ENCODE data around the gene GSTA1. TPM values are rescaled to one million over a fixed set of nuclear protein-coding genes. Genes with fewer than 3 reads are reported as not detected.
"Not testable (repeated sequence)": the region's sequence is repeated elsewhere in the genome, so short reads cannot be mapped to it uniquely, and the experiment has no call there.

Gene GSTA1
- total and polyA plus RNA-seq, 2 donors from 2014 or later = 1.3 to 725 TPM

DNA sequence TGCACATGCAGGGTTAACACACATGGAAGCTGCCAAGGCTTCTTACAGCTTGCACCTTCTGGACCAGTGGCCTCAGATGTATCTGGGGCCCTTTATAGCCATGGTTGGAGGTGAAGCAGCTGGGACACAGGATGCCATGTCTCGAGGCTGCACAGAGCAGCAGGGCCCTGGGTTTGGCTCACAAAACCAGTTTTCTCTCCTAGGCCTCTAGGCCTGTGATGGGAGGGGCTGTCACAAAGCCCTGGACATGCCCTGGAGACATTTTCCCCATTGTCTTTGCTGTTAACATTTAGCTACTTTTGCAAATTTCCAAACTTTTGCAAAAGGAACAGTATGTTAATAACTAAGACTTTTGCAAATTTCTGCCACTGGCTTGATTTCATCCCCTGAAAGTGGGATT, 18.2 kb upstream of the GSTA1 start:
- DNase-seq (no peak), FAIRE-seq (no peak)
- H3K4me1 ChIP-seq (ENCODE audit: control insufficient read depth in 2 of 3, insufficient read depth in 2 of 3, low read depth in 1 of 3, low read length in 3 of 3) = no peaks in the 10 kb centered on the region
- intact Hi-C loops (cut with DNase I) = no loop called here
- no peaks in the 10 kb centered on the region for H3K36me3 ChIP-seq (ENCODE audit: control insufficient read depth in 2 of 3, insufficient read depth in 3 of 3, low read length in 3 of 3)
- H3K9me3 ChIP-seq (ENCODE audit: control insufficient read depth in 2 of 3, insufficient read depth in 1 of 3, low read length in 3 of 3) = peaks cover 0 to 4% (median 0%) of the 10 kb centered on the region in 3 donors
- H3K27ac ChIP-seq (ENCODE audit: low read depth in 2 of 2, low read length in 2 of 2) = no peak overlapping the region
- H3K4me3 ChIP-seq (ENCODE audit: low read length in 3 of 3) = no peak overlapping the region
- no peaks in the 10 kb centered on the region for H3K27me3 ChIP-seq (ENCODE audit: control insufficient read depth, insufficient read depth, low read length)
- TF ChIP-seq, protein P1, sequence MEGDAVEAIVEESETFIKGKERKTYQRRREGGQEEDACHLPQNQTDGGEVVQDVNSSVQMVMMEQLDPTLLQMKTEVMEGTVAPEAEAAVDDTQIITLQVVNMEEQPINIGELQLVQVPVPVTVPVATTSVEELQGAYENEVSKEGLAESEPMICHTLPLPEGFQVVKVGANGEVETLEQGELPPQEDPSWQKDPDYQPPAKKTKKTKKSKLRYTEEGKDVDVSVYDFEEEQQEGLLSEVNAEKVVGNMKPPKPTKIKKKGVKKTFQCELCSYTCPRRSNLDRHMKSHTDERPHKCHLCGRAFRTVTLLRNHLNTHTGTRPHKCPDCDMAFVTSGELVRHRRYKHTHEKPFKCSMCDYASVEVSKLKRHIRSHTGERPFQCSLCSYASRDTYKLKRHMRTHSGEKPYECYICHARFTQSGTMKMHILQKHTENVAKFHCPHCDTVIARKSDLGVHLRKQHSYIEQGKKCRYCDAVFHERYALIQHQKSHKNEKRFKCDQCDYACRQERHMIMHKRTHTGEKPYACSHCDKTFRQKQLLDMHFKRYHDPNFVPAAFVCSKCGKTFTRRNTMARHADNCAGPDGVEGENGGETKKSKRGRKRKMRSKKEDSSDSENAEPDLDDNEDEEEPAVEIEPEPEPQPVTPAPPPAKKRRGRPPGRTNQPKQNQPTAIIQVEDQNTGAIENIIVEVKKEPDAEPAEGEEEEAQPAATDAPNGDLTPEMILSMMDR (IDR thresholded peaks at IDR 0.05; ENCODE audit: borderline replicate concordance, extremely low read depth, insufficient read depth) = no peak
- H3K9ac ChIP-seq (ENCODE audit: low read length in 3 of 3) = no peak overlapping the region

DNA sequence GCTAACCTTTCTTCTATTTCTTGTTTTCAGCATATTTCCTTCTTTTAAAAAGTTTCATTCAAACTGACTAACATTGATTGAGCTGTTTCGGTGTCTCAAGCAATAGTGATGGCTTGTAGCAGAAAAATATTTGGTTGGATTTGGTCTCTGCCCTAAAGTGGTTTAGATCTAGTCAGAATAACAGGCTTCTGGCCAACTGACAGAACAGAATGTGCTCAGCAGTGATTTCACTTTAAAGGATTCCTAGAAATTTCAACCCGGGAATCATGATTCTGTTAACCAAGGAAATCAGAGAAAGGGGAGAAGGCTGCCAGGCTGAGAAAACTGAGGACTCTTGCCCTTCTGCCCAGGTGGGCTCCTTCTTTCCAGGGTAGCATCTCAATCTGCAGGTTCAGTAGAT, 16.6 kb upstream of the GSTA1 start:
- H3K9me3 ChIP-seq (ENCODE audit: control insufficient read depth in 2 of 3, insufficient read depth in 1 of 3, low read length in 3 of 3) = peaks cover 0 to 4% (median 0%) of the 10 kb centered on the region in 3 donors
- H3K36me3 ChIP-seq (ENCODE audit: control insufficient read depth in 2 of 3, insufficient read depth in 3 of 3, low read length in 3 of 3) = no peaks in the 10 kb centered on the region
- H3K27me3 ChIP-seq (ENCODE audit: control insufficient read depth, insufficient read depth, low read length) = no peaks in the 10 kb centered on the region
- no peak overlapping the region for H3K4me3 ChIP-seq (ENCODE audit: low read length in 3 of 3)
- TF ChIP-seq, protein P1 (IDR thresholded peaks at IDR 0.05; ENCODE audit: borderline replicate concordance, extremely low read depth, insufficient read depth) = no peak
- FAIRE-seq (no peak), DNase-seq (no peak)
- no peaks in the 10 kb centered on the region for H3K4me1 ChIP-seq (ENCODE audit: control insufficient read depth in 2 of 3, insufficient read depth in 2 of 3, low read depth in 1 of 3, low read length in 3 of 3)
- H3K27ac ChIP-seq (ENCODE audit: low read depth in 2 of 2, low read length in 2 of 2) = no peak overlapping the region
- H3K9ac ChIP-seq (ENCODE audit: low read length in 3 of 3) = no peak overlapping the region
- intact Hi-C loops (cut with DNase I) = no loop called here

DNA sequence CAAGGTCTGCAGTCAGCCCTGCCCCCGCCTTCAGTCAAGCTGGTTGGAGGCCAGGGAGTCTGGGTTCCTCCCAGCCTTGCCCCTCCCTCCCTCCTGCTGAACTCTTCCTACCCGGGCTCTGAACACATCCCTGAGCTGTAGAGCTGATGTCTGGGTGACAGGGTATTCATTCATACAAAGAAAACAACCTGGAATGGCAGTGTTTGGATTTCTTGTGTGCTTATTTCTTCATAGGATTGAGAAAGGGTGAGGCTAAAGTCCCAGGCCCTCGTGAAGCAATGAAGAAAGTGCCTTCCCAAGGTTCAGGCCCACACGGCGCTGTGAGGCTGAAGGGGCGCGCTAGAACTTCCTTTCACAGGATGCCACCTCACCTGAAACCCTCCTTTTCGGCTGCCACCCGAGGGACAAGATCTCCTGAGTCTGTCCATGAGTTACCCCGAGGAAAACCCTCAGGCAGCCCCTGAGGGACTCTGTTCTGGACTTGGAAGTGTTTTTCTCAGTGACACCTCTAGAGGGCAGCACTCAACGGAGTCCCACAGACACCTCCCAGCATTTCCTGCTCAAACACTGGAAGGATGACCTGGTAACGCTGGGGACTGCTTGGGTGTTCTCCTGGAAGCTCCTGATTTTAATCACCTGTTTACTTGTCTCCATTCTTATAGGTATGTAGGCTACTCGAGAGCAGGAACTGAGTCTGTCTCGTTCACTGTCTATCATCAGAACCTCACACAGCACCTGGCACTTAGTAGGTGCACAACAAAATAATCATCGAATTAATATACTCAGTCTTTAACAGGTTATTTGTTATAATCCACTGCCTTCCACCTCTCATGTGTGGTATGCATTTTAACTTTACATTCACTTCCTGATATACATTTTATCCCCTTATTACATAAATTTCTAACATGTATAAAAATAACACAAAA, 11.8 kb upstream of the GSTA1 start:
- Histone ChIP-seq H3K4me3 (ENCODE audit: low read length in 3 of 3) (no peak overlapping the region), H3K27me3 (ENCODE audit: control insufficient read depth, insufficient read depth, low read length) (no peaks in the 10 kb centered on the region), H3K9me3 (ENCODE audit: control insufficient read depth in 2 of 3, insufficient read depth in 1 of 3, low read length in 3 of 3) (no peaks in the 10 kb centered on the region), H3K4me1 (ENCODE audit: control insufficient read depth in 2 of 3, insufficient read depth in 2 of 3, low read depth in 1 of 3, low read length in 3 of 3) (no peaks in the 10 kb centered on the region), H3K27ac (ENCODE audit: low read depth in 2 of 2, low read length in 2 of 2) (no peak overlapping the region), H3K36me3 (ENCODE audit: control insufficient read depth in 2 of 3, insufficient read depth in 3 of 3, low read length in 3 of 3) (no peaks in the 10 kb centered on the region), H3K9ac (ENCODE audit: low read length in 3 of 3) (no peak overlapping the region)
- no peak for FAIRE-seq
- TF ChIP-seq, protein P1 (IDR thresholded peaks at IDR 0.05; ENCODE audit: borderline replicate concordance, extremely low read depth, insufficient read depth) = peak; percentile 36
- peak in 4 of 5 donors; percentile 36 to 57 (median 41) for DNase-seq
- intact Hi-C loops (cut with DNase I) = no loop called here

DNA sequence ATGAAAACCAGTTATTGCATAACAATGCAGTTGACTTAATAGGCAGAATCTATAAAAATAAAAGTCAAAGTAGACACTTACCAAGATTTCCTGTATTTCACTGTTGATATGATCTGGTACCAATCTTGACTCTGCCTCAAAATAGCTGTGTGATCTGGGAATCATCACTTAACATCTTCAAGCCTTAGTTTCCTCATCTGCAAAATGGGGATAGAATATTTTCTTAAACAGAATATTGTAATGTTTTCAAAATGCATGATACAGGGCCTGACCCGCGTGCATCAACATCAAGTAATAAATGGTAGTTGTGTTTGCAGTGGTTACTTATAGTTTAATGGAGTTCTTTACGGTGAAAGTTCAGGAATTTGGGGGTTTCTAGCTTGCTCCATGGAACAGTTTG, 10.9 kb upstream of the GSTA1 start:
- H3K36me3 ChIP-seq (ENCODE audit: control insufficient read depth in 2 of 3, insufficient read depth in 3 of 3, low read length in 3 of 3); H3K4me1 ChIP-seq (ENCODE audit: control insufficient read depth in 2 of 3, insufficient read depth in 2 of 3, low read depth in 1 of 3, low read length in 3 of 3); H3K9me3 ChIP-seq (ENCODE audit: control insufficient read depth in 2 of 3, insufficient read depth in 1 of 3, low read length in 3 of 3); H3K27me3 ChIP-seq (ENCODE audit: control insufficient read depth, insufficient read depth, low read length); H3K9ac ChIP-seq (ENCODE audit: low read length in 3 of 3); H3K27ac ChIP-seq (ENCODE audit: low read depth in 2 of 2, low read length in 2 of 2); intact Hi-C loops (cut with DNase I); FAIRE-seq; H3K4me3 ChIP-seq (ENCODE audit: low read length in 3 of 3); DNase-seq: not testable (repeated sequence)

DNA sequence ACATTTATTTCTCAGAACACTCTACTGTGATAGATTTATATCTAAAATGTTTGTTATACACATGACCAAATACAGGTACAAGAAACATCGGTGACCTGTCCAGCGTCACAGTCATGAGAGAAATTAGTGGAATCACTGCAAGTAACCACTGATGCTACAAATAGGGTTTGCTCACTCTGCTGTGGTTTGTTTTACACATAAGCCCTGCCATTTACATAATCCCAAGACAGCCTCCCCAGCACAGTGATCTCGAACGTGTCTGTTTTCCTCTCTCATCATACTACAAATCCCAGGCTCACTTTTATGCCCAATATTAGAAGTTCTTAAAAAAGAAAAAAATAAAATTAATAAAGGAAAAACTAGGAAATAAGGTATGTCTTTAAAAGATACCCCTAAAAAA, 6.2 kb upstream of the GSTA1 start:
- H3K36me3 ChIP-seq (ENCODE audit: control insufficient read depth in 2 of 3, insufficient read depth in 3 of 3, low read length in 3 of 3); H3K4me1 ChIP-seq (ENCODE audit: control insufficient read depth in 2 of 3, insufficient read depth in 2 of 3, low read depth in 1 of 3, low read length in 3 of 3); H3K9me3 ChIP-seq (ENCODE audit: control insufficient read depth in 2 of 3, insufficient read depth in 1 of 3, low read length in 3 of 3); H3K4me3 ChIP-seq (ENCODE audit: low read length in 3 of 3); H3K27me3 ChIP-seq (ENCODE audit: control insufficient read depth, insufficient read depth, low read length); H3K9ac ChIP-seq (ENCODE audit: low read length in 3 of 3); FAIRE-seq; H3K27ac ChIP-seq (ENCODE audit: low read depth in 2 of 2, low read length in 2 of 2); intact Hi-C loops (cut with DNase I); DNase-seq: not testable (repeated sequence)
